Measurements from ENCODE around the gene SMIM20. TPM values are rescaled to one million over a fixed set of nuclear protein-coding genes. Genes with fewer than 3 reads are reported as not detected.

SMIM20 gene
- total RNA-seq, 4 donors from 2014 or later, result 21.4 to 33.5 (median 25.6) TPM

DNA sequence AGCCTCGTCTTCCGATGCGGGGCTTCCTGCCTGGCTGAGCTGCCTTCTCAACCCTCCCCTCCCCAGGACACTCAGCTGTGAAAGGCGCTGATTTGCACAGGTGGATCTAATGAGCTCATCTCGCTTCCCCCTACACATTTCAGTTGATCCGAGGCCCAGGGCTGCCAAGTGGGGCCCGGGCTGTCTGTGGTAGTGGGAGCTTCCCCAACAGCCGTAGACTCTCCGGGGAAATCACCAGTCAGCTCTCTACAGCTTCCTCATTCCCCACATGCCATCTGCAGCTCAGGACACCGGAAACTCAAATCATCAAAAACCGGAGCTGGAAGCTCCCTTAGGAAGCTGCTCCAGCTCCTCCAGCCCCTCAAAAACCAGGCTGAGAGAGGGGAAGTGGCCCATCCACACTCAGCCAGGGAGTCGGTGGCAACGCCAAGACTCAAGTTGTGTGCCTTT, 56.2 kb downstream of the SMIM20 start:
- DNase-seq (ENCODE audit: low spot score) (no peak), ATAC-seq (ENCODE audit: low FRiP score) (no peak)
- no peak for TF ChIP-seq CTCF (IDR thresholded peaks at IDR 0.05)

DNA sequence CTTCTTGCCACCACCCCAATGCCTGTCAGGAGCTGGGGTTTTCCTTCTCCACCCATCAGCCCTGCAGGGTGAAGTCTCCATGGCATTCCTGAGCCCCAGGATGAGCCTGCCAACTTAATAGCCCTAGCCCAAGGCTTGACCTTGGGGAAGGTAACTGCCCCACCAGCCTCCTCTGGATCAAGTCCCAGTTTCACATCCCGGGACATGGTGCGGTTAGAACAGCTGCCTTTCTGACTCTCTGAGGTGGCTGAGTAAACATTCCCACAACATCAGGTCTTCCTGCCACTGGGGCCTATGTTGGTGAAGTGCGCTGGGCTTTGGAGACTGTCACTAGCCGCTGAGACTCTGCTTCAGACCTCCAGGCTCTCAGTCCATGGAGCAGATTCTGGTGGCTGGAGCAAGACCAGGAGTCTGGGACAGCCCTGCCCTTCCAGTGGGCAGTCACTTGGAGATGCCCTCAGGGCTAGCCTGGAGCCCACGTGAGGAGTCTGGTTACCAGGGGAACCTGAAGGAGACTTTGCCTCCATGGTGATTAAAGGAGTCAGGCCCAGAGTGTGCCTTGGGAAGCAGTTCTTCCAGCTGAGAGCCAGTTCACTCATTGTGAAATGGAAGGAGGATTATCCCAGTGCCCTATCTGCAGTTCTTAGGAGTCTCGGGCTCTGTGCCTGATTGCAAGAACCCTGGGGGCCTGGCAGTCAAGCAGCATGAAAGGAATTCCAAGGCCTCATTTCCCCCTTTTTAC, 56.8 kb downstream of the SMIM20 start:
- ATAC-seq (ENCODE audit: low FRiP score), result no peak
- no peak for TF ChIP-seq CTCF (IDR thresholded peaks at IDR 0.05)
- no peak for DNase-seq (ENCODE audit: low spot score)

- TF ChIP-seq CTCF (IDR thresholded peaks at IDR 0.05), result no peak
- no peak for DNase-seq (ENCODE audit: low spot score)
- ATAC-seq (ENCODE audit: low FRiP score), result no peak
Observed at GRCh38 chr4:25972366-25972765, 58.3 kb downstream of the SMIM20 start.

DNA sequence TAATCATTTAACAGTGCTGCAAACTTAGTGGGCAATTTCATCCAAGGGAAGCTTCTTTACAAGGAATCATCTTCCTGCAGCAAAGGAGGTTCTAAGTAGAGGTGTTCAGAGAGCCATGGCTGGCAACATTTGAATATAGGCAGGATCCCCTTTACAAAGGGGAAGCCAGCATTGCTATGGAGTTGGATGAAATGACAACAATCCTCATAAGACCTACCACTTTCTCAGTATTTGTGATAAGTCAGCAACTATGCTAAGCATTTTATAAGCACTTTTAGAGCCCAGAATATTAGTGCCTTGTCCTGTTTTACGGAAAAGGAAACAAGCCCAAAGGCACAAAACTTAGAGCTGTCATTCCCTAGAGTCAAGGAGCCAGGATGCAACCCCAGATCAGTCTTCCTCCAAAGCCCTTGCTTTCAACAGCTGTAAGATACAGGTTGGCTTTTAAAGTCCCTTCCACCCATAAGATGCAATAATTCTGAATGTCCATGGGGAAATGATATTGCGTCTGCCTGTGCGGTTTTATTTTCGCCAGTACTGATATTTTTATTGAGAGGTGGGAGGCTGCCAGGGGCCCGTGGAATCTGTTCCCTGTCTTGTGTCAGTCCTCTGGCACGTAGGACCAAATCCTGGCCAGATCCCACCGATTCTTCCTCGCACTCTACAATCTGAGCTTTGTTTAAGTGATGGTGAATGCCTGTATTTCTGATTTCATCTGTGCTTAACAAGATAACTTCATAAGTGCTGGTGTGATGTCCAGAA, 59.1 kb downstream of the SMIM20 start:
- no peak for TF ChIP-seq CTCF (IDR thresholded peaks at IDR 0.05)

DNA sequence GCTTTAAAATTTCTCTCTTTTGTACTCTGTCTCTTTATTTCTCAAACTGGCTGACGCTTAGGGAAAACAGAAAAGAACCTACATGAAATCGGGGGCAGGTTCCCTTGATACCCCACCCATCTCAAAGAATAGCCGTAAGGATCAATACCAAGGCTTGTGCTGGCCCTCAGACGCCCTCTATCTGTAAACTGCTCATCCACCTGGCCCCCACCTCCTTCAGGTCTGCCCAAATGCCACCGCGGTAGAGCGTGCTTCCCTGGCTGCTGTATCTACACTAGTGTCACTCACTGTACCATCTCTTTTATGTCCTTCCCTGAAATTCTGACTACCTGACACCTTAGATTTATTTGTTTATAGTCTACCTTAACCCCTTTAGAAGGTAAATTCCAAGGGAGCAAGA, 62.8 kb downstream of the SMIM20 start:
- DNase-seq (ENCODE audit: low spot score), result no peak
- TF ChIP-seq CTCF (IDR thresholded peaks at IDR 0.05), result no peak
- ATAC-seq (ENCODE audit: low FRiP score), result no peak

More for the DNA sequence above, 59.1 kb downstream of the SMIM20 start:
- ATAC-seq (ENCODE audit: low FRiP score), result no peak
- no peak for DNase-seq (ENCODE audit: low spot score)

GRCh38 chr4:25977397-25978170, 63.6 kb downstream of the SMIM20 start:
- no peak for DNase-seq (ENCODE audit: low spot score)
- ATAC-seq (ENCODE audit: low FRiP score), result no peak
- no peak for TF ChIP-seq CTCF (IDR thresholded peaks at IDR 0.05)

Measured in omental fat pad (tissue), 4 donors.